ENCODE data around the gene ADGRV1. TPM values are rescaled to one million over a fixed set of nuclear protein-coding genes. Genes with fewer than 3 reads are reported as not detected.
A peak's percentile ranks its signal among the peaks of the same experiment; 100 is the strongest.
"Not testable (repeated sequence)": the region's sequence is repeated elsewhere in the genome, so short reads cannot be mapped to it uniquely, and the experiment has no call there.

The ADGRV1 gene
- total RNA-seq, 1 donor, result 0.18 TPM

- no peak for DNase-seq (ENCODE audit: low read depth)
- H3K4me3 ChIP-seq (ENCODE audit: low read depth, low read length), result no peak overlapping the region
- TF ChIP-seq, protein P1, sequence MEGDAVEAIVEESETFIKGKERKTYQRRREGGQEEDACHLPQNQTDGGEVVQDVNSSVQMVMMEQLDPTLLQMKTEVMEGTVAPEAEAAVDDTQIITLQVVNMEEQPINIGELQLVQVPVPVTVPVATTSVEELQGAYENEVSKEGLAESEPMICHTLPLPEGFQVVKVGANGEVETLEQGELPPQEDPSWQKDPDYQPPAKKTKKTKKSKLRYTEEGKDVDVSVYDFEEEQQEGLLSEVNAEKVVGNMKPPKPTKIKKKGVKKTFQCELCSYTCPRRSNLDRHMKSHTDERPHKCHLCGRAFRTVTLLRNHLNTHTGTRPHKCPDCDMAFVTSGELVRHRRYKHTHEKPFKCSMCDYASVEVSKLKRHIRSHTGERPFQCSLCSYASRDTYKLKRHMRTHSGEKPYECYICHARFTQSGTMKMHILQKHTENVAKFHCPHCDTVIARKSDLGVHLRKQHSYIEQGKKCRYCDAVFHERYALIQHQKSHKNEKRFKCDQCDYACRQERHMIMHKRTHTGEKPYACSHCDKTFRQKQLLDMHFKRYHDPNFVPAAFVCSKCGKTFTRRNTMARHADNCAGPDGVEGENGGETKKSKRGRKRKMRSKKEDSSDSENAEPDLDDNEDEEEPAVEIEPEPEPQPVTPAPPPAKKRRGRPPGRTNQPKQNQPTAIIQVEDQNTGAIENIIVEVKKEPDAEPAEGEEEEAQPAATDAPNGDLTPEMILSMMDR (IDR thresholded peaks at IDR 0.05; ENCODE audit: insufficient read depth, low read length), result no peak
These were observed 245.3 kb downstream of the ADGRV1 start for GRCh38 chr5:90803876-90804275.

- DNase-seq (ENCODE audit: low read depth), result no peak
- no peak overlapping the region for H3K4me3 ChIP-seq (ENCODE audit: low read depth, low read length)
- TF ChIP-seq, protein P1 (IDR thresholded peaks at IDR 0.05; ENCODE audit: insufficient read depth, low read length), result no peak
These were observed 248.9 kb downstream of the ADGRV1 start for GRCh38 chr5:90807496-90807895.

DNA sequence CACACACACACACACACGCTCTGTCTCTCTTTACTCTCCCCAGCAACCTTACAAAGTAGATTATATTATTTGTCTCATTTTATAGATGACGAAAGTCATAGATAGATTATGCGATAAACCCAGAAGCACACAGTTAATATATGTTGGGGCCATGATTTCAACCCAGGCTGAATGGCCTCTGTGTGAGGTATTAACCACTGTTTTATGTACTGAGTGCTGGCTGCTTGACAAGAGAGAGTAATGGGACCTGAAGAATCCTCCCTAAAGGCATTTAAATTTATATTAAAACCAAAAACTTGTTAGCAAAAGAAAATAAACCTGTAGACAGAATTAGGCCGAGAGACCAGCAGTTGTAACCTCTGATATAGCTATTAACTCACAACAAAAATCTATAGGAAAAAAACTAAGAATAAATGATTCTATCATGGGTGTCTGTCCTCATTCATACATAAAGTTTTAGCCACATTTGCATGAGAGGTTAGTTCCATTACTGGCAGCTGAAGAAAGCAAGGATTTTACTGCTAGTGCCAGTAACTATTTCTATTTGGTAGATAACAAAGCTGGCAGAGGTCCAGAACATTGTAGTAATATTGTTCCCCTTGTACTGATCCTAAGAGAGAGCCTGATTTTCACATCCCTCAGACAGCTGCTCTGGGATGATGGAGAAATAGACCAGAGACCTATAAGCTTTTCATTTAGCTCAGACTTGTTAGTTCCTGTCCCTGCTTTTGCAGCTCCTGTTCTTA lies 250.9 kb downstream of the ADGRV1 start:
- no peak overlapping the region for H3K4me3 ChIP-seq (ENCODE audit: low read depth, low read length)
- TF ChIP-seq, protein P1 (IDR thresholded peaks at IDR 0.05; ENCODE audit: insufficient read depth, low read length), result no peak
- DNase-seq (ENCODE audit: low read depth), result peak; percentile 10

- TF ChIP-seq, protein P1 (IDR thresholded peaks at IDR 0.05; ENCODE audit: insufficient read depth, low read length), result no peak
- no peak overlapping the region for H3K4me3 ChIP-seq (ENCODE audit: low read depth, low read length)
- no peak for DNase-seq (ENCODE audit: low read depth)
These were observed 251.6 kb downstream of the ADGRV1 start for GRCh38 chr5:90810211-90810610.

GRCh38 chr5:90813392-90813791 lies 254.8 kb downstream of the ADGRV1 start:
- H3K4me3 ChIP-seq (ENCODE audit: low read depth, low read length), result no peak overlapping the region
- TF ChIP-seq, protein P1 (IDR thresholded peaks at IDR 0.05; ENCODE audit: insufficient read depth, low read length), result no peak

GRCh38 chr5:90822062-90822461 lies 263.5 kb downstream of the ADGRV1 start:
- DNase-seq (ENCODE audit: low read depth); H3K4me3 ChIP-seq (ENCODE audit: low read depth, low read length): not testable (repeated sequence)

More at GRCh38 chr5:90813392-90813791, 254.8 kb downstream of the ADGRV1 start:
- no peak for DNase-seq (ENCODE audit: low read depth)

DNA sequence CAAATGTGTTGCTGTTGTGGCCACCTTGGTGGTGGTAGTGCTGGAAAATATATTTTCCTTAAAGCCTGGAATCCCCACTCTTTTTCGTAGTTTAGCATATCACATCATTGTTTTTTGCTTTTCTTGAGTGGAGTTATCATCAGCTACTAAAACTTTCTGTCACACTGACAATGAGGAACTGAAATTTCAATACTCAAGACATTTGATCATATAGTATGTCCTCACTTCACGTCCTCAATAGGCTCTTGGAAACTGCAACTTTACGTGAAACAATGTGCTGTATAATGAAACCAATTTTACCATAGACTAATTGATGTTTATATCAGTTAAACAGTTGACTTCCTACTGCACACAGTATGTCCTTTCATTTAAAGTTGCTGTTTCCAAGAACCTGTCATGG lies 265.8 kb downstream of the ADGRV1 start:
- DNase-seq (ENCODE audit: low read depth), result no peak
- H3K4me3 ChIP-seq (ENCODE audit: low read depth, low read length), result no peak overlapping the region
- TF ChIP-seq, protein P1 (IDR thresholded peaks at IDR 0.05; ENCODE audit: insufficient read depth, low read length), result no peak
